Glomerular endothelial cell (primary cell): Measurements from ENCODE around the gene RABIF. TPM values are rescaled to one million over a fixed set of nuclear protein-coding genes. Genes with fewer than 3 reads are reported as not detected.
"Not testable (repeated sequence)": the region's sequence is repeated elsewhere in the genome, so short reads cannot be mapped to it uniquely, and the experiment has no call there.

Source experiments
- DNase-seq: peaks from one replicate; pipeline ENCODE4 v3.0.0-alpha.2; 2011; ENCODE audit warnings: low read depth, low spot score; ENCODE audit errors: extremely low read depth
- total RNA-seq: library from RNA; depleted of rRNA; stranded (reverse); fragments of >200 nt; gene quantifications from 2 replicates; pipeline ENCODE4 v1.2.3, GENCODE V29; 2015

Gene RABIF
- 8.9 and 11.9 TPM in 2 replicates for total RNA-seq

DNA sequence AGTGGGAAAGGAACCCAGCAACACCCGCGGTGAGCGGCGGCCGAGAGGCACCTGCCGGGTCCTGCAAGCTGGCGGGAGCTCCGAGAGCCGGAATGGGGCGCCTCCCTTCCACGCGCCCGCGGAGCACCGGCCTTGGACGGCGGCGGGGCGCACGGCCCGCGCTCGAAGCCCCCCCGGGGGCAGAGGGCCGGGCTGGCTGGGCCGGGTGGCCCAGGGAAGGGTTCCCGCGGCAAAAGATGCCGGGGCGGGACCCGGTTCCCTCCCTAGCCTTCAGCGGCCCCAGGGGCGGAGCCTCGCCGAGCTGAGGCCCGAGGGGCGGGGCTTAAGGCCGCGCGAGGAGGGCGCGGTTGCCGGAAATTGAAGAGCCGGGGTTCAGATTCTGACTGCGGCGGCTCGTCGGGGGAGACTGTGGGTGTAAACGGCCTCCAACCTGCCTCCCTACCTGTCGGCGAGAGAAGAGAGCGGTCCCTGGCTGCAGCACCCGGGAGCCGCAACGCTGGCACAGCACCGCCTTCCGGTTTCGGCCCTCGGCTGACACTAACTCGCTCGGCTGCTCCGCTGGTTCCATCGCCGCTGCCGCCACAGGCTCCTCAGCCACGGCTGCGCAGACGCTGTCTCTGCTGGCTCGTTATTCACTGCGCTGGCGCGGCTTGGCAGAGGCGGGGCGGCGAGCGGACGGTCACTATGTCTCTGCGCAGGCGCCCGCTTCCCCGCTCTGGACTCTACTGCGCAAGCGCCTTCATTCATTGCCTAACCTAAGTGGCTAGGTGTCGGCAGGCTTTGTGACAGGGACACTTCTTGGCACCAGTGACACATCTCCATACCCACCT is at the start of gene RABIF:
TSS of gene RABIF (minus strand) at position 619 of the 830 bp plus-strand sequence. CDS start at position 568, 51 bp downstream.
- DNase-seq = peak; percentile 51

GRCh38 chr1:202938287-202938925 is 49.5 kb upstream of the RABIF start:
- no peak for DNase-seq

- not testable (repeated sequence) for DNase-seq
Measured at GRCh38 chr1:202936409-202936808, 47.5 kb upstream of the RABIF start.

- DNase-seq = no peak
Measured at GRCh38 chr1:202935844-202936243, 46.9 kb upstream of the RABIF start.

DNA sequence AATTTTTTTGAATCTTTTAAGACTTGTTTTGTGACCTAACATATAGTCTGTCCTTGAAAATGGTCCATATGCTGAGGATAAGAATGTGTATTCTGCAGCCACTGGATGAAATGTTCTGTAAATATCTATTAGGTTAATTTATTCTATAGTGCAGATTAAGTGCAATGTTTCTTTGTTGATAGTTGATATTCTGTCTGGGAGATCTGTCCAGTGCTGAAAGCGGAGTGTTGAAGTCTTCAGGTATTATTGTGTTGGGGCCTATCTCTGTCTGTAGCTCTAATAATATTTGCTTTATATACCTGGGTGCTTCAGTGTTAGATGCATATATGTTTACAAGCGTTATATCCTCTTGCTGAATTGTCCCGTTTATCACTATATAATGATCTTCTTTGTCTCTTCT is 45.8 kb upstream of the RABIF start:
- no peak for DNase-seq

DNA sequence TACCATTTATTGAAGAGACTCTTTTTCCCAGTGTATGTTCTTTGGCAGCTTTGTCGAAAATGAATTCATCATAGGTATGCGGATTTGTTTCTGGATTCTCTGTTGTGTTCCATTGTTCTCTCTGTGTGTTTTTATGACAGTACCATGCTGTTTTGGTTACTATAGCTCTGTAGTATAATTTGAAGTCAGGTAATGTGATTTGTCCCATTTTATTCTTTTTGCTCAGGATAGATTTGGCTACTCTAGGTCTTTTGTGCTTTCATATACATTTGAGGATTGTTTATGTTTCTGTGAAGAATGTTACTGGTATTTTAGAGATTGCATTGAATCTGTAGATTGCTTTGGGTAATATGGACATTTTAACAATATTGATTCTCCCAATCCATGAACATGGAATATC is 43.5 kb upstream of the RABIF start:
- no peak for DNase-seq

GRCh38 chr1:202926581-202927491 is 37.9 kb upstream of the RABIF start, which contains the start of gene KLHL12:
Gene KLHL12, minus strand, starts transcription at chr1:202927234. Its CDS starts 2,072 bp downstream, at chr1:202925162.
- DNase-seq = peak; percentile 64

GRCh38 chr1:202923533-202923932 is 34.6 kb upstream of the RABIF start:
- DNase-seq = no peak

DNA sequence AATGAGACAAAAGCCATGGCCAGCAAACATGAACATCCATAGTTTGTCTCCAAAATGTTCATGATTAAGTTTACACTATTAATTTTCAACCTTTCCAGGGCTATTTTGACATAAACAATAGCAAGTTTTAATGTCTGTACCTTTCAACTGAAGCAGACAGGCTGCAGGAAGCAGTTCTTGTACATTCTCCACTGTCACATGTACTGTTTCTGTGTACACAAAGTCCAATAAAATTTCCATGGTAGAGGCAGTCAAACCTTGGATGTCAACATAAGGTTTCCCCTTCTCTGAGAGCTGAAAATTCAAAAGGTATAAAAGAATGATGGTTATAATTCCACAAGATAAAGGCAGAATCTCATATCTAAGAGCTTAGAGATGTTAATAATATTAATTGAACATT is 30.7 kb upstream of the RABIF start:
- no peak for DNase-seq

DNA sequence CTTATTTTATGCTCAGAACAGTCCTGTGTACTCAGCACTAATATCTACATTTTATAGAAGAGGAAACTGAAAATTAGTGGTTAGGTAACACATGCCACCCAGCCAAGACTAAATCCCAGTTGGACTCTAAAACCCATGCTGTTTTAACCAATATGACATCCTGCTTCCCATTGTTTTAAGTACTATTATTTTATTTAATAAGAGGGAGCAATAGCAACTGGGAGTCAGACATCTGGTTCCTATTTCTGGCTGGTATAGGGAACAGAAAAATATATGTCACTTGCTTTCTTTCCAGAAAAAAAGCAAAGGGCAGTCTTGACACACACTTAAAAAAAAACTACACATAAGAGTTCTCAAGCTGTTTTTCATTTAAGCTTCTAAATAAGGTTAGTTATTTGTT is 26.2 kb upstream of the RABIF start:
- DNase-seq = no peak

GRCh38 chr1:202912476-202912875 is 23.5 kb upstream of the RABIF start:
- DNase-seq = not testable (repeated sequence)

GRCh38 chr1:202909494-202909893 is 20.5 kb upstream of the RABIF start:
- DNase-seq = no peak

GRCh38 chr1:202908998-202909397 is 20.0 kb upstream of the RABIF start:
- no peak for DNase-seq

DNA sequence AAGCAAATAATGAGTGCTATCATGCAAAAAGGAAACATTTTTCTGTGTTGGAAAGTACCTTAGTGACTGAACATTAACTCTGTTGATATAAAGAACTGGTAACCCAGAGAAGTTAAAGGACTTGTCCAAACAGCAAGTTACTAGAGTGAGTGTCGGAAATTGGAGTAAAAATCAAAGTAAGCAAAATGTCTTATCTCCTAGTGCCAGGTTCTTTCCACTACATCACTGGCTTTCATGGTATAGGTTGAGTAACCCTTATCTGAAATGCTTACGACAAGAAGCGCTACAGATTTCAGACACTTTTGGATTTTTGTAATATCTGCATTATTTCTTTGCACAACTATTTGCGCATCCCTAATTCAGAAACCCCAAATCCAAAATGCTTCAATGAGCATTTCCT is 16.4 kb upstream of the RABIF start:
- no peak for DNase-seq

- not testable (repeated sequence) for DNase-seq
Measured at GRCh38 chr1:202903808-202904207, 14.9 kb upstream of the RABIF start.

- no peak for DNase-seq
Measured at GRCh38 chr1:202901555-202901954, 12.6 kb upstream of the RABIF start.

- DNase-seq = no peak
Measured at GRCh38 chr1:202892501-202892900, 3.6 kb upstream of the RABIF start.

- no peak for DNase-seq
Measured at GRCh38 chr1:202890392-202890791, 1.4 kb upstream of the RABIF start.

DNA sequence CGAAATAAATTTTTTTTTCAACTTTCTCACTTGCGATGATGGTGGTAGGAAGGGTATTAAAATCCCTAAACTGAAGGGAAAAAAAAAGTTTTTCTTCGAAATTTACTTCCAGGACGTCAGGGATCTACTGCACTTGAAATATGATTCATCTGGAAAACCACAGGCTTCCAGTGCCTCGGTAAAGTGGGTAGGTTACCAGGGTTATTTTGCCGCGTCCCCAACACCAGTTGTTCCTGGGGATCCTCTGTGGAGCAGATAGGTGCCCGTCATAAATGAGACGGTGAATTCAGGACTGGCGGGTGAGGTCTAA is 773 bp downstream of the RABIF start:
- DNase-seq = peak; percentile 4

DNA sequence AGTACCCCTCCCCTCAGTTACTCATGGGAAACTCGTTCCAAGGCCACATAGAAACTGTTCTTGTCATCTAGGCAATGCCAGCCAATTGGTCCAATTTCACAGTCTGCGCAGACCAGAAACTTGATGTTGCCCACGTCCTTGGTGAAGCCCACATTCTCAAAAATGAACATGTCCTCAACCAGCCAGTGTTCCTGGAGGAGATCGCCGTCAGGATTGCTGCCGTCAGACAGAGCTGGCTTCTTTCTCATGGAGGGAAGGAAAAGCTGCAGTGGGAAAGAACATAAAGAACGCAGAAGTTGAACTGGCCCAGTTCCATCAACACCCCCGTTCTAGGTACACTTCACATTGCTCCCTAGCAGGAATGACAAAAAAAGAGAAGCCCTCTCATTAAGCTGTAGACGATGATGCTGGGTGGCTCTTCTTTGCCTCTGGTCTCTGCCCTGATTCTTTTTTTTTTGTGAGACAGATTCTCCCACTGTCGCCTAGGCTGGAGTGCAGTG is 7.9 kb downstream of the RABIF start:
- DNase-seq = no peak

DNA sequence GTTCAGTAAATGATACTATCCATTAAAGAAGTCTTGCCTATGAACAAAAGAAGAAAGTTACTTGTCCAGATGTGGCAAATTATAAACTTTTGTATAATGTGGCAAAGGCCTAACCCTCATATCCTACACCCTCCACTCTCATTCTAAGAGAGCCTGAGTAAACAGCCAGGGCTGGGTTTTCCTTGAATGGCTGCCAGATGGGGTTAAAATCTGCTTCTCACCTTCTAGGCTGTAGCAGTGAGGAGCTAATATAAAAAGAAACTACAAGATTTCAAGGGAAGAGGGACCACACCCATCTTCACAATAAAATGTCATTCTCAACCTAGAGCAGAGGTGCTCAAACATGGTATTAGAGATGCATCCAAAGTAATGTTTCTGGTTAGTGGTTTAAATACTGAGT is 8.9 kb downstream of the RABIF start:
- no peak for DNase-seq
